Esophagus squamous epithelium (tissue), 5 donors: ENCODE measurements around the gene GPC5. TPM values are rescaled to one million over a fixed set of nuclear protein-coding genes. Genes with fewer than 3 reads are reported as not detected.
"Not testable (repeated sequence)": the region's sequence is repeated elsewhere in the genome, so short reads cannot be mapped to it uniquely, and the experiment has no call there.

Experiments used
- DNase-seq: peaks from one replicate; lab custom pipeline; 2025; lab: John Stamatoyannopoulos, UW
- H3K27ac ChIP-seq, 4 donors: fragments of 200-600 bp; sonication (generic); one replicate each; pipeline ENCODE4 v1.5.1; 2016 to 2019; ENCODE audit warnings: mild to moderate bottlenecking in 1 of 4
- H3K27me3 ChIP-seq, 4 donors: fragments of 200-600 bp; sonication (generic); 1 replicate in 3 of 4; 2 replicates in 1 of 4; pipeline versions ENCODE4 v1.5.1 to v1.6.0; 2017 to 2021; ENCODE audit warnings: antibody characterized with exemption in 1 of 4
- H3K36me3 ChIP-seq, 3 donors: fragments of 200-600 bp; sonication (generic); one replicate each; pipeline ENCODE4 v1.5.1; 2016 to 2019
- H3K4me1 ChIP-seq, 3 donors: fragments of 200-600 bp; sonication (generic); one replicate each; pipeline ENCODE4 v1.5.1; 2017 to 2019
- H3K4me3 ChIP-seq, 4 donors: fragments of 200-600 bp; sonication (generic); 1 replicate in 3 of 4; 2 replicates in 1 of 4; pipeline ENCODE4 v1.5.1; 2016 to 2019; ENCODE audit warnings: mild to moderate bottlenecking in 2 of 4, moderate library complexity in 1 of 4
- H3K9me3 ChIP-seq, 3 donors: fragments of 200-600 bp; sonication (generic); one replicate each; pipeline ENCODE4 v1.5.1; 2016 to 2019
- CTCF ChIP-seq, 6 experiments: fragments of 450-650 bp in 4 of 6; fragments of 200-600 bp in 2 of 6; sonication (generic) in 2 of 6; IDR thresholded peaks; one replicate each; pipeline ENCODE4 v1.5.1; 2016 to 2019; ENCODE audit warnings: antibody characterized with exemption in 6 of 6, mild to moderate bottlenecking in 4 of 6, moderate library complexity in 4 of 6
- POLR2A ChIP-seq, 4 donors: fragments of 450-650 bp; IDR thresholded peaks; one replicate each; pipeline ENCODE4 v1.6.1; 2017; ENCODE audit warnings: antibody characterized with exemption in 4 of 4, mild to moderate bottlenecking in 4 of 4, moderate library complexity in 3 of 4
- WGBS, 2 donors: methylation state at CpG; one replicate each; pipeline ENCODE4 v1.1.5; 2018; 5-methylcytosine and 5-hydroxymethylcytosine counted together
- intact Hi-C: fragments of 100-400 bp; cut with DNase I; formaldehyde crosslinking; loops from one replicate; pipeline ENCODE4 v1.15.0; 2022
- total RNA-seq, 4 donors: library from RNA; depleted of rRNA; stranded (reverse); fragments of >200 nt; gene quantifications; one replicate each; pipeline ENCODE4 v1.1.0, GENCODE V29; 2016
- donor health status: DM: yes; HTN: yes; CAD: no.

Gene GPC5
- total RNA-seq, 4 donors from 2014 or later, result not detected

GRCh38 chr13:91667486-91667885, 269.1 kb downstream of the GPC5 start:
- Histone ChIP-seq H3K36me3 (no peaks in the 10 kb centered on the region), H3K27me3 (no peaks in the 10 kb centered on the region), H3K4me1 (no peaks in the 10 kb centered on the region), H3K4me3 (no peak overlapping the region), H3K9me3 (no peaks in the 10 kb centered on the region), H3K27ac (no peak overlapping the region)
- WGBS, 2 donors, result 45 to 60% methylated on average over 2 of the region's 2 CpGs
- no peak for DNase-seq
- TF ChIP-seq POLR2A (IDR thresholded peaks at IDR 0.05) (no peak), CTCF (IDR thresholded peaks at IDR 0.05) (no peak)
- intact Hi-C loops, result no loop called here

GRCh38 chr13:91668866-91669495, 270.6 kb downstream of the GPC5 start:
- TF ChIP-seq CTCF (IDR thresholded peaks at IDR 0.05) (no peak), POLR2A (IDR thresholded peaks at IDR 0.05) (no peak)
- Histone ChIP-seq H3K4me3 (no peak overlapping the region), H3K4me1 (no peaks in the 10 kb centered on the region), H3K36me3 (no peaks in the 10 kb centered on the region), H3K27me3 (no peaks in the 10 kb centered on the region), H3K27ac (no peak overlapping the region), H3K9me3 (no peaks in the 10 kb centered on the region)
- no peak for DNase-seq
- 50 to 51% methylated on average over 5 of the region's 5 CpGs for WGBS, 2 donors
- intact Hi-C loops, result no loop called here

GRCh38 chr13:91674347-91674746, 275.9 kb downstream of the GPC5 start:
- WGBS, 2 donors, result 90 to 92% methylated on average over 15 of the region's 15 CpGs
- DNase-seq, H3K27ac ChIP-seq, intact Hi-C loops, H3K36me3 ChIP-seq, H3K9me3 ChIP-seq, H3K27me3 ChIP-seq, H3K4me3 ChIP-seq, H3K4me1 ChIP-seq: not testable (repeated sequence)

GRCh38 chr13:91684746-91685145, 286.3 kb downstream of the GPC5 start:
- WGBS, 2 donors, result 64 to 74% methylated on average over 3 of the region's 3 CpGs
- no peak for TF ChIP-seq POLR2A (IDR thresholded peaks at IDR 0.05)
- no peak for TF ChIP-seq CTCF (IDR thresholded peaks at IDR 0.05)
- no peak for DNase-seq
- Histone ChIP-seq H3K36me3 (no peaks in the 10 kb centered on the region), H3K4me1 (no peaks in the 10 kb centered on the region), H3K27me3 (no peaks in the 10 kb centered on the region), H3K27ac (no peak overlapping the region), H3K9me3 (no peaks in the 10 kb centered on the region), H3K4me3 (no peak overlapping the region)
- intact Hi-C loops, result no loop called here

GRCh38 chr13:91690944-91691343, 292.5 kb downstream of the GPC5 start:
- no peak overlapping the region for H3K27ac ChIP-seq
- H3K4me3 ChIP-seq, result no peak overlapping the region
- no peaks in the 10 kb centered on the region for H3K9me3 ChIP-seq
- WGBS, 2 donors, result 71 to 76% methylated on average over 6 of the region's 6 CpGs
- TF ChIP-seq POLR2A (IDR thresholded peaks at IDR 0.05) (no peak), CTCF (IDR thresholded peaks at IDR 0.05) (no peak)
- no peaks in the 10 kb centered on the region for H3K27me3 ChIP-seq
- DNase-seq, result no peak
- H3K36me3 ChIP-seq, result no peaks in the 10 kb centered on the region
- no peaks in the 10 kb centered on the region for H3K4me1 ChIP-seq
- intact Hi-C loops, result no loop called here

GRCh38 chr13:91693466-91693865, 295.0 kb downstream of the GPC5 start:
- H3K4me1 ChIP-seq, result no peaks in the 10 kb centered on the region
- no peak overlapping the region for H3K4me3 ChIP-seq
- 92% methylated on average over 10 of the region's 11 CpGs for WGBS, 2 donors
- H3K27me3 ChIP-seq, result no peaks in the 10 kb centered on the region
- no peak overlapping the region for H3K27ac ChIP-seq
- intact Hi-C loops, result no loop called here
- no peak for DNase-seq
- TF ChIP-seq CTCF (IDR thresholded peaks at IDR 0.05) (no peak), POLR2A (IDR thresholded peaks at IDR 0.05) (no peak)
- H3K36me3 ChIP-seq, result no peaks in the 10 kb centered on the region
- H3K9me3 ChIP-seq, result no peaks in the 10 kb centered on the region
